Measurements from ENCODE around the gene DDR1.

DNA sequence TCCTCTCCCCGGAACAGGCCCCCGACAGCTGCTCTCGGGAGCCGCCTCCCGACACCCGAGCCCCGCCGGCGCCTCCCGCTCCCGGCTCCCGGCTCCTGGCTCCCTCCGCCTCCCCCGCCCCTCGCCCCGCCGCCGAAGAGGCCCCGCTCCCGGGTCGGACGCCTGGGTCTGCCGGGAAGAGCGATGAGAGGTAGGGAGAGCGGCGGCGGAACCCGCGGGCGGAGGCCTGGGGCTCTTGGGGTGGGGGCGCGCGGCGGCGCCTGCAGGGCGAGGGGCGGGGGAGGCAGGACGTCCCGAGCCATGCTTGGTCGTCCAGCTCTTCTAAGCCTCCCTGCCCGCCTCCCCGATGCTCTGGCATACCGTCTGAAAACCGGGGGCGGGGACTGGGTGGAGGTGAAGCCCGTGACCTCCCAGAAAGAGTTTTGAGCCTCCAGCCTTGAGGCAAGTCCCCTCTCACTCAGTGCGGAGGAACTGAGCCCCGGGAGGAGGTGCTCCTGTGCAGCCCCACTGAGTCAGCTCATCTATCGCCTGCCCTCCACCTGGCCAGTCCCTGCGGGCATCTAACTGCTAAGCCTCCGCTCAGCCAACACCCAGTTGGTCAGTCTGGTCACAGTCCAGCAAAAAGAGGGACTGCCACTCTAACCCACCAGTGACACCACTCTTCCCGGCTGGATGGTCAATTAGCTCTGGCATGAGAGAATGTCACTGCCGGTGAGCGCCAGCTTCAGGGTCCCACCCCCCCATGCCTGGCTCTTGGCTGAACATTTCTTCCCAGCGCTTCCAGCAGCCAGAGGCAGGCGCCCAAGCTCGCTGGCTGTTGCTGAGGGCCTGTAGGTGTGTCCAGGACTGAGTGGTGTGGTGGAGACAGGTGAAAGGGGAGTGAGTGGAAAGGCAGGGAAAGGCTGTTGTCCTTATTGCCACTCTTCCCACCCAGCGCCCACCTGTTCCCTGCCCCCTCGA, 482 bp downstream of the DDR1 start:
- TF ChIP-seq, protein P1, sequence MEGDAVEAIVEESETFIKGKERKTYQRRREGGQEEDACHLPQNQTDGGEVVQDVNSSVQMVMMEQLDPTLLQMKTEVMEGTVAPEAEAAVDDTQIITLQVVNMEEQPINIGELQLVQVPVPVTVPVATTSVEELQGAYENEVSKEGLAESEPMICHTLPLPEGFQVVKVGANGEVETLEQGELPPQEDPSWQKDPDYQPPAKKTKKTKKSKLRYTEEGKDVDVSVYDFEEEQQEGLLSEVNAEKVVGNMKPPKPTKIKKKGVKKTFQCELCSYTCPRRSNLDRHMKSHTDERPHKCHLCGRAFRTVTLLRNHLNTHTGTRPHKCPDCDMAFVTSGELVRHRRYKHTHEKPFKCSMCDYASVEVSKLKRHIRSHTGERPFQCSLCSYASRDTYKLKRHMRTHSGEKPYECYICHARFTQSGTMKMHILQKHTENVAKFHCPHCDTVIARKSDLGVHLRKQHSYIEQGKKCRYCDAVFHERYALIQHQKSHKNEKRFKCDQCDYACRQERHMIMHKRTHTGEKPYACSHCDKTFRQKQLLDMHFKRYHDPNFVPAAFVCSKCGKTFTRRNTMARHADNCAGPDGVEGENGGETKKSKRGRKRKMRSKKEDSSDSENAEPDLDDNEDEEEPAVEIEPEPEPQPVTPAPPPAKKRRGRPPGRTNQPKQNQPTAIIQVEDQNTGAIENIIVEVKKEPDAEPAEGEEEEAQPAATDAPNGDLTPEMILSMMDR (IDR thresholded peaks at IDR 0.05): no peak
- TF ChIP-seq SIN3A (IDR thresholded peaks at IDR 0.05; ENCODE audit: borderline replicate concordance, insufficient read depth, low read depth, low read length): no peak
- TF ChIP-seq, protein P2, sequence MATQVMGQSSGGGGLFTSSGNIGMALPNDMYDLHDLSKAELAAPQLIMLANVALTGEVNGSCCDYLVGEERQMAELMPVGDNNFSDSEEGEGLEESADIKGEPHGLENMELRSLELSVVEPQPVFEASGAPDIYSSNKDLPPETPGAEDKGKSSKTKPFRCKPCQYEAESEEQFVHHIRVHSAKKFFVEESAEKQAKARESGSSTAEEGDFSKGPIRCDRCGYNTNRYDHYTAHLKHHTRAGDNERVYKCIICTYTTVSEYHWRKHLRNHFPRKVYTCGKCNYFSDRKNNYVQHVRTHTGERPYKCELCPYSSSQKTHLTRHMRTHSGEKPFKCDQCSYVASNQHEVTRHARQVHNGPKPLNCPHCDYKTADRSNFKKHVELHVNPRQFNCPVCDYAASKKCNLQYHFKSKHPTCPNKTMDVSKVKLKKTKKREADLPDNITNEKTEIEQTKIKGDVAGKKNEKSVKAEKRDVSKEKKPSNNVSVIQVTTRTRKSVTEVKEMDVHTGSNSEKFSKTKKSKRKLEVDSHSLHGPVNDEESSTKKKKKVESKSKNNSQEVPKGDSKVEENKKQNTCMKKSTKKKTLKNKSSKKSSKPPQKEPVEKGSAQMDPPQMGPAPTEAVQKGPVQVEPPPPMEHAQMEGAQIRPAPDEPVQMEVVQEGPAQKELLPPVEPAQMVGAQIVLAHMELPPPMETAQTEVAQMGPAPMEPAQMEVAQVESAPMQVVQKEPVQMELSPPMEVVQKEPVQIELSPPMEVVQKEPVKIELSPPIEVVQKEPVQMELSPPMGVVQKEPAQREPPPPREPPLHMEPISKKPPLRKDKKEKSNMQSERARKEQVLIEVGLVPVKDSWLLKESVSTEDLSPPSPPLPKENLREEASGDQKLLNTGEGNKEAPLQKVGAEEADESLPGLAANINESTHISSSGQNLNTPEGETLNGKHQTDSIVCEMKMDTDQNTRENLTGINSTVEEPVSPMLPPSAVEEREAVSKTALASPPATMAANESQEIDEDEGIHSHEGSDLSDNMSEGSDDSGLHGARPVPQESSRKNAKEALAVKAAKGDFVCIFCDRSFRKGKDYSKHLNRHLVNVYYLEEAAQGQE (IDR thresholded peaks at IDR 0.05; ENCODE audit: insufficient read depth in 1 of 2, low read depth in 2 of 2, low read length in 1 of 2): no peak
- no peak for TF ChIP-seq TCF7L2 (IDR thresholded peaks at IDR 0.05; ENCODE audit: low read depth, low read length)

Data from Panc1 (cell line).